T follicular helper cell (primary cell): ENCODE measurements around the gene ULK1.

ENCODE experiments used
- DNase-seq: peaks from one replicate; pipeline ENCODE4 v3.0.0-alpha.2; 2020; ENCODE audit warnings: low read depth

Gene ULK1

GRCh38 chr12:131920157-131920508 lies 25.7 kb downstream of the ULK1 start:
- DNase-seq = no peak

DNA sequence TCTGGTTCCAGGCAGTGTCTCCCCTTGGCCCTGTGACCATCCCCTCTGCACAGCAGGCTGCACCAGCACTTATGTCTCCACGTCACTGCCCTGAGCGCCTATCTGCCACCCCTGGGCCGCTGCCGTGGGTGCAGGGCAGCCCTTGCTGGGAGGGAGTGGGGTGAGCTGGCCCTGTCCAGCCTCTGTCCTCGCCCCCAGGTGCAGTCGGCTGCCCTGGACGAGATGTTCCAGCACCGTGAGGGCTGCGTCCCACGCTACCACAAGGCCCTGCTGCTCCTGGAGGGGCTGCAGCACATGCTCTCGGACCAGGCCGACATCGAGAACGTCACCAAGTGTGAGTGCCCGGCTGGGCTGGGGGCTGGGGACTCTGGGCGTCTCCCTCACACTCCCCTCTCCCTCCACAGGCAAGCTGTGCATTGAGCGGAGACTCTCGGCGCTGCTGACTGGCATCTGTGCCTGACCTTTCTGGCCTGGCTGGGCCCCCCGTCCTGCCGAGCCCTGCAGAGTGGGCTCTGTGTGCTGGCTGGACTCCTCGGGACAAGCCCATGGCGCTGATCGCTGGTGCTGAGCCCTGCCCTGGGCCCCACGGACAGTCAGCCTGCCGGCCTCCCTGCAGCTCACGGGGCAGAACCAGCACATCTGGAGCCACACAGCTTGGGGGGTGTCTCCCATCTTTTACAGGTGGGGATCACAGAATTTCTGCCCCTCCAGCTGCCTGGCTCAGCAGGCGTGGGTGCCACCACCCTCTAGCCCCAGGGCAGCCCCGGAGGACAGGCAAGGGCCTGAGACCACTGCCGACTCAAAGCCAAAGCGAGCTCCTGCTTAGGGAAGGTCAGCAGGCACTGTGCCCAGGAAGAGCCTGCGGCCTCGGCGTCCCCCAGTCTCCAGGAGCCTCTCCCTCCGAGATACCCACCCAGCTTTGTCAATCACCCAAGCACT lies 26.7 kb downstream of the ULK1 start:
- DNase-seq = no peak

- DNase-seq = no peak
Measured at GRCh38 chr12:131921866-131922769, 27.7 kb downstream of the ULK1 start.

DNA sequence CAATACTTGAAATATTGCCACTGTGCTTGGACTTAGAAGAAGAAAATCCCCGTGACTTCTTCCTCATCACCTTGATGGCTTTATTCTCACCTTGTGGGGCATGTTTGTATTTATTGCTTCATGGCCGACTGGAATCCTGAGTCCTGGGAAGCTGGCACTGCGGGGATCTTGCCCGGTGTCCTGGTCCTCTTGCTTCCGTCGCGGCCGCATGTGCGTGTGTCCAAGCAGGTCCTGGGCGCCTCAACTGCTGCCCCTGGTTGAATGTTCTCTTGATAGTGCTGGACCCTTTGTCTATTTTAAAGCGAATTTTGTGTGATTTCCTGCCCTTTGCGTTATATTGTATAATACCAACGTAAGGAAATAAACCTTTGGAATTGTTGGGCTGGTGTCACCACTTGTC lies 28.4 kb downstream of the ULK1 start:
- DNase-seq = no peak

- no peak for DNase-seq
Measured at GRCh38 chr12:131923260-131923659, 28.8 kb downstream of the ULK1 start.

GRCh38 chr12:131927110-131928079 lies 33.0 kb downstream of the ULK1 start:
- DNase-seq = no peak

- DNase-seq = no peak
Measured at GRCh38 chr12:131928080-131928710, 33.8 kb downstream of the ULK1 start.

DNA sequence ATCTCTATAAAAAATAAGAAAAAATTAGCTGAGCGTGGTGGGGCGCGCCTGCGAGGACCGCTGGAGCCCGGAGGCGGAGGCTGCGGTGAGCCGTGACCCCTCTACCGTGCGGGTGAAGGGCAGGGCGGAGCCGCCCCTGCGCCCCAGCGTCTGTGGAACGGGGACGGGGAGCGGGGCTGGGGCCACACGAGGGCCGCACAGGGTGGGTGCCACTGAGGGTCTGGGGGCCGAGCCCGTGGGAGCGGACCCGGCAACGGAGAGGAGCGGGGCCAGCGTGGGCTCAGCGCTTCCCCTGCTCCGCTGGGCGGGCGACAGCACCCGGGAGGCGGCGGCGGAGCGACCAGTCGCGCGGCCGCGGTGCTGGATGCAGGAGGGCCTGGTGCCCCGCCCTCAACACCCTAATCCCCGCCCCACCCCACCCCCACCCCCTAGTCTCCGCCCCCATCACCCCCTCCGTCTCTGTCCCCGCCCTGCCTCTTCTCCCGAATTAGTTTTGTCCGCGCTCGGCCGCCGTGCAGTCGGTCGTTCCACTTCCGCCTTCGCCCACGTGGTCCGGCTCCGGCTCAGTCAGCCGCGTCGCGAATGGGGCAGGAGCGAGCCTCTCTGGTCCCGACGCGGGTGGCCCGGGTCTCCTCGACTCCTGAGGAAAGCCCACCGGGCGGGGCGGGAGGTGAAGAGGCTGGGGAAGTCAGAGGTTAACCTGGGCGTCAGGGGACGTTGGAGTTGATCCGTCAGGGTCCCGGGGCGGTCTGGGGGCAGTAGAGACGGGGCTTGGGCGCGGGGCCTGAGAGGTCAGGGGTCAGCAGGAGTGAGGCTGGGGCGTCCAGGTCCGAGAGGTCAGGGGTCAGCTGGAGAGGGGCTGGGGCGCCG lies 34.5 kb downstream of the ULK1 start, which contains the start of gene PUS1:
Gene PUS1 (plus strand): TSS at position 566 of the 870 bp plus-strand sequence. CDS start 447 bp downstream, outside the sequence.
- peak; percentile 92 for DNase-seq

GRCh38 chr12:131929581-131930456 lies 35.4 kb downstream of the ULK1 start:
- no peak for DNase-seq

DNA sequence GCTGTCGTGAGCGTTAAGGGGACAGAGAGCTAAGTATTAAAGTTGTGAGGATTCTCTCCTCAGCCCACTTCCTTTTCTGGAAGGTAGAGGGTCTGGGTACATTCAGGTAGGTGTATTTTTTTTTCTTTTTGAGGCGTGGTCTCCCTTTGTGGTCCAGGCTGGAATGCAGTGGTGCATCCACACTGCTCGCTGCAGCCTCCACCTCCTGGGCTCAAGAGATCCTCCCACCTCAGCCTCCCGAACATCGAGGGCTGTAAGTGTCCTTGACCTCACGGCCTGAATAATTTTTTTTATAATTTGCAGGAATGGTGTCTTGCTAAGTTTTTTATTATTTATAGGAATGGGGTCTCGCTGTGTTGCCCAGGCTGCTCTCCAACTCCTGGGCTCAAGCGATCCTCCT lies 36.1 kb downstream of the ULK1 start:
- no peak for DNase-seq

- no peak for DNase-seq
Measured at GRCh38 chr12:131933387-131933786, 39.0 kb downstream of the ULK1 start.

DNA sequence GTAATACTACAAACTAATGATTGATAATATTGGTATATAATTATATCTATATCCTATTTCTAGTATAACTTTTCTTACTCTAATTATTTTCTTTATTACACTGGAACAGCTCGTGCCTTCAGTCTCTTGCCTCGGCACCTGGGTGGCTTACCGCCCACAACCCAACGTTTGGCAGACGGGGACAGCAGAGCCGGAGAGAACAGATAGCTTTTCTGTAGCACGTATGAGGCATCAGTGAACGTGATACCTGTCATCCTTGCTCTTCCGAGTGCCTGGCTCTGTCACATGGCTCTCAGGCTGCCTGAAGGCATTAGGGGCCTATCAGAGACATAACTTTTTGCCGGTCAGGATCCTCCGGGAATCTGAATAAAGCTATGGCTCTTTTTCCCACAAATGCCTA lies 40.1 kb downstream of the ULK1 start:
- DNase-seq = no peak

DNA sequence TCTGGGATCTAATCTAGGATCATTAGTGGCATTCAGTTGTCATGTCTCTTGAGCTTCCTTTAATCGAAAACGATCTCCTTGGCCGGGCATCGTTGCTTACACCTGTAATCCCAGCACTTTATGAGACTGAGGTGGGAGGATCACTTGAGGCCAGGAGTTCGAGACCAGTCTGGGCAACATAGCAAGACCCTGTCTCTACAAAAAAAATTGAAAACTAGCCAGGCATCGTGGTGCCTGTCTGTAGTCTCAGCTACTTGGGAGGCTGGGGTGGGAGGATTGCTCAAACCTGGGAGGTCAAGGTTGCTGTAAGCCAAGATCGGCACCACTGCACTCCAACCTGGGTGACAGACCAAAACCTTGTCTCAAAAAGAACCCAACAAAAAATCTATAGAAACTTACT lies 43.7 kb downstream of the ULK1 start:
- no peak for DNase-seq

- DNase-seq = no peak
Measured at GRCh38 chr12:131939007-131939406, 44.6 kb downstream of the ULK1 start.

- DNase-seq = no peak
Measured at GRCh38 chr12:131940141-131940547, 45.7 kb downstream of the ULK1 start.

DNA sequence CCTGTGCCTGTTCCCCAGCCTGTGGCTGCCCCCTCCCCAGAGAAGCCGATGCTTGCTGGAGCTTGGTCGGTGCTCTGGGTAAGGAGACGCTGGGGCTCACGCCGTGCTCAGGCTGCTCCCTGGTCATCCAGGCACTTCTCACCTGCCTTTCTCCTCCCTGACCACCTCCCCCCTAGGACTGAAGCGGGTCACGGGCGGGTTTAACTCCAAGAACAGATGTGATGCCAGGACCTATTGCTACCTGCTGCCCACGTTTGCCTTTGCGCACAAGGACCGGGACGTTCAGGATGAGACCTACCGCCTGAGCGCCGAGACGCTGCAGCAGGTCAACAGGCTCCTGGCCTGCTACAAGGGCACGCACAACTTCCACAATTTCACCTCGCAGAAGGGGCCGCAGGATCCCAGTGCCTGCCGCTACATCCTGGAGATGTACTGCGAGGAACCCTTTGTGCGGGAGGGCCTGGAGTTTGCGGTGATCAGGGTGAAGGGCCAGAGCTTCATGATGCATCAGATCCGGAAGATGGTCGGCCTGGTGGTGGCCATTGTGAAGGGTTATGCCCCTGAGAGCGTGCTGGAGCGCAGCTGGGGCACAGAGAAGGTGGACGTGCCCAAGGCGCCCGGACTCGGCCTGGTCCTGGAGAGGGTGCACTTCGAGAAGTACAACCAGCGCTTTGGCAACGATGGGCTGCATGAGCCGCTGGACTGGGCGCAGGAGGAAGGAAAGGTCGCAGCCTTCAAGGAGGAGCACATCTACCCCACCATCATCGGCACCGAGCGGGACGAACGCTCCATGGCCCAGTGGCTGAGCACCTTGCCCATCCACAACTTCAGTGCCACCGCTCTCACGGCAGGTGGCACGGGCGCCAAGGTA lies 46.9 kb downstream of the ULK1 start:
- DNase-seq = no peak

GRCh38 chr12:131941987-131942341 lies 47.5 kb downstream of the ULK1 start:
- no peak for DNase-seq

- no peak for DNase-seq
Measured at GRCh38 chr12:131942671-131943070, 48.2 kb downstream of the ULK1 start.
